ENCODE results near the gene SPATA31D1.
"Not testable (repeated sequence)": the region's sequence is repeated elsewhere in the genome, so short reads cannot be mapped to it uniquely, and the experiment has no call there.

The SPATA31D1 gene

DNA sequence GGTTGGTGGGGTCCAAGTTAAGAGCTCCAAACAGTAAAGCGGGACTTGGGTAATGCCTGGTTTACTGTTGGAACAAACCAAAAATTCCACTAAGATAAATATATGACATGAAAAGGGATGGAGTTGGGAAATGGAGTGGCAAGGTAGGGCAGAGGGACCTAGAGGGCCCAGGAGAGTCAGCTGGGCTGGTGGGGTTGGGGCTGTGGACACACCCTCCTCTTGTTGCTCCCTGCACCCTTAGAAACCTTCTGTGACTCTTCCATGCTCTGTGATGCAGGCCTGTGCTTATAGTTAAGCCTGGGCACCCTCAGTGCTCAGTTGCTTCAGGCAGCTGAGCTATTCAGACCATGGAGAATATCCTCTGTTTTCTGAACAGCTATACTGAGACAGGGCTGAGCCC, at the start of gene SPATA31D1:
Gene SPATA31D1, plus strand, starts transcription at position 301 of the 400 bp plus-strand sequence. Its CDS starts 47 bp downstream, at position 348.
- DNase-seq (ENCODE audit: low read depth) = not testable (repeated sequence)

DNA sequence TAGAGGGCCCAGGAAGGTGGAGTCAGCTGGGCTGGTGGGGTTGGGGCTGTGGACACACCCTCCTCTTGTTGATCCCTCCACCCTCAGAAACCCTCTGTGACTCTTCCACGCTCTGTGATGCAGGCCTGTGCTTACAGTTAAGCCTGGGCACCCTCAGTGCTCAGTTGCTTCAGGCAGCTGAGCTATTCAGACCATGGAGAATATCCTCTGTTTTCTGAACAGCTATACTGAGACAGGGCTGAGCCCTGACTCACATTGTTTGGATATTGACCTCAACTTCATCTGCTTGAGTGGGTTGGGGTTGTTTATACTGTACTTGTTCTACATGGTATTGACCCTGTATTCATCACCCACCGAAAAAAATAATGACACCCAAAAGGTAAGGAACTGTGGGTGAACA, 45.2 kb upstream of the SPATA31D1 start, which contains the start of gene SPATA31D3:
Gene SPATA31D3, plus strand, starts transcription at position 108 of the 400 bp plus-strand sequence. Its CDS starts 86 bp downstream, at position 194.
- not testable (repeated sequence) for DNase-seq (ENCODE audit: low read depth)

DNA sequence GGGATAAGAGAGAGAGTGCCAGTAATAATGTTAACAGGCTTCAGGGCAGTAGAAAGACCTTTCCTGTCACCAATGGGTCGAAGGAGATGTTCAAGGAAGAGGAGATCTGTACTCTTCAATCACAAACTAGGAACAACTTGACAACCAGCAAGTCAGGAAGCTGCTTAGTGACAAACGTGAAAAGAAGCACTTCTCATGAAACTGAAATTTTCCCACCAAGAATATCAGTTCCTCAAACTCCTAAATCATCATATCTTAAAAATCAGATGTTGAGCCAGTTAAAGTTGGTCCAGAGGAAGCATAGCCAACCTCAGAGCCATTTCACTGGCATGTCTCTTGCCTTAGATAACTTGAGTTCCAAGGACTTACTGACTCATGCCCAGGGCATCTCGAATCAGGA, 39.9 kb upstream of the SPATA31D1 start:
- DNase-seq (ENCODE audit: low read depth) = not testable (repeated sequence)

DNA sequence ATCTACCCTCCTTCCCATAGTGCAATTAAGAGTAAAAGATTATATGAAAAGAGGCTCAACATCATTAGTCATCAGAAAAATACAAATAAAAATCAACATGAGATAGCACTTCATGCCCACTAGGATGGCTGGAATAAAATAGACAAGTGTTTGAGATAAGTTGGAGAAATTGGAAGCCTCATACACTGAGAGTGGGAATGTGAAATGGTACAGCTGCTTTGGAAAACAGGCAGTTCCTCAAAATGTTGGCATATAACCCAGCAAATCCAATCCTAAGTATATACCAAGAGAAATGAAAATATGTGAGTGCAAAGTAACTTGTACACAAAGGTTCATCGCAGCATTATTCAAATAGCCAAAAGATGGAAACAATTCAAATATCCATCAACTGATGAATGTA, 35.5 kb upstream of the SPATA31D1 start:
- DNase-seq (ENCODE audit: low read depth) = no peak

DNA sequence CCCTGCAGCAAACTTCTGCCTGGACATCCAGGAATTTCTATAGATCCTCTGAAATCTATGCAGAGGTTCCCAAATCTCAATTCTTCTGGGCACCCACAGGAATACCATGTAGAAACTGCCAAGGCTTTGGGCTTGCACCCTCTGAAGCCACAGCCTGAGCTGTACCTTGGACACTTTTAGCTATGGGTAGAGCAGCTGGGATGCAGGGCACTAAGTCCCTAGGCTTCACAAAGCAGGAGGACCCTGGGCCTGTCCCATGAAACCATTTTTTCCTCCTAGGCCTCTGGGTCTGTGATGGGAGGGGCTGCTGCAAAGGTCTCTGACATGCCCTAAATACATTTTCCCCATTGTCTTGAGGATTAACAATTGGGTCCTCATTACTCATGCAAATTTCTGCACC, 32.9 kb upstream of the SPATA31D1 start:
- DNase-seq (ENCODE audit: low read depth) = no peak

DNA sequence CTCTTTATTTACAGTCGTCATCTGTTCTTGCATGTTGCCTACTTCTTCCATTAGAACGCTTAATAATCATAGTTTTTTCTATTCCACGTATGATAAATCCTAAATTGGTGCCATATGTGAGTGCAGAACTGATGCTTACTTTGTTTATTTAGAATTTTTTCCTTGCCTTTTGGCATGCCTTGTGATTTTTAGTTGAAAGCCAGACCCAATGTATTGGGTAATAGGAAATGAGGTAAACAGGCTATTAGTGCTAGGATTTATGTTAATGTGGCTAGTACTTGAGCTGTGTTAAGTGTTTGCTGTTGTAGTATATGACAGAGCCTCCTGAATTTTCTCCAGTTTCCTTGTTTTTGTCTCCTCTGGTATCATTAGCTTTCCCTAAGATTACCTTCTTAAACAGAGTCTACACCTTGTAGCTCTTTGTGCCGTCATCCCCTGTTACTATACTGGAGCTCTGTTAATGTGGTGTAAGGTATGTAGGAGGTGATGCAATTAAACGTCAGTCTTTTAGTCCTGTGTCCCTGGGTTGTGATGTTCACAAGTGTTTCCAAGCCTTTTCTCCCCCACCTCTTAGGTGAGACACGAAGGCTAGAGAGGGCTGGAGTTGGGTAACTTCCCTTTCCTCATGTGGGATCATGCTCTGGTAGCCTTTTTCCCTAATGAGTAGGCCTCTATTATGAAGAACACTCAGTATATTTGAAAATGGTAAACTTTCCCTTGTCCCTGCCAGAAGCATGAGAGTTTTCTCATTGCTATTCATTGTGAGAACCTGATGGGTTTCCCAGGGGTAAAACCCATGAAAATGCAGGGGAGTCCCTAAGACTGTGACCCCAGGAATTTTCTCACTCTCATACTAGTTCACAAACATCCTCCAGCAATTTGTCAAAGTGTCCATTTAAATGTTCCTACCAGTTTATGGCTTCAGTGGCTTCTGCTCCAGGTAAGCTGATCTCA, 24.1 kb upstream of the SPATA31D1 start:
- no peak for DNase-seq (ENCODE audit: low read depth)

DNA sequence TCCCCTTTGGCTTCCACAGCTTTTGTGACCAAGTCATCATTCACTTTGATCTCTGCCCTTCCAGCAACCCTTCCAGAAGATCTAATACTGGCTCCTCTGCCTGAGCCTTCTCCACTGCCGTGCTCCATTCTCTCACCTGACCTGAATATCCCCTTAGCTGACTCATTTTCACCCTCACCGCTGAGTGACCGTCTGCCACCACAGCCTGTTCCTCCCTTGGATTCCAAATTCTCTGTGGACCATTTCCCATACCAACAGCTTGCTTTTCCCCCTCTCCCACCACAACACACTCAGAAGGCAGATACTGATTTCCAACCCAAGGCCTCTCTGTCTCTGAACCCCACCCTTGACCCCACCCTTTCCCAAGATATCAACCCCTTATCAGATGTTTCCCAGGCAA, 20.5 kb upstream of the SPATA31D1 start:
- no peak for DNase-seq (ENCODE audit: low read depth)

DNA sequence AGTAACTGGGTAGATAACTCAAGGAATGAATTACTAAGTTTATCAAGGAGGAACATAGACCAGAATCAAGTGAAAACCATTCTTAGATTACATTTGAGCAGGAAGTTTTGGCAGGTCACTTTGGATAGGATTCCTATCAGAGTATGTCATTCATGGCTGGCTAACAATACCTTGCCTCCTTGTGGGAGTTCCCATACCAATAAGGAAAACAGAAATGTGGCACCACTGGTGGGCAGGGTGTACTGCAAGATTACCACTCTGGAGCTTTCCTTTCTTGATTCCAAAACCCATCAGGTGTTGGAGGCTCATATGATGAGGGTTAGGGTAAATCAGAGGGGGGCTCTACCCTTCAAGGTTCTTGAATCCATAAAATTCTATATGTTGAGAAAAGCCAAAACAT, 18.6 kb upstream of the SPATA31D1 start:
- no peak for DNase-seq (ENCODE audit: low read depth)

DNA sequence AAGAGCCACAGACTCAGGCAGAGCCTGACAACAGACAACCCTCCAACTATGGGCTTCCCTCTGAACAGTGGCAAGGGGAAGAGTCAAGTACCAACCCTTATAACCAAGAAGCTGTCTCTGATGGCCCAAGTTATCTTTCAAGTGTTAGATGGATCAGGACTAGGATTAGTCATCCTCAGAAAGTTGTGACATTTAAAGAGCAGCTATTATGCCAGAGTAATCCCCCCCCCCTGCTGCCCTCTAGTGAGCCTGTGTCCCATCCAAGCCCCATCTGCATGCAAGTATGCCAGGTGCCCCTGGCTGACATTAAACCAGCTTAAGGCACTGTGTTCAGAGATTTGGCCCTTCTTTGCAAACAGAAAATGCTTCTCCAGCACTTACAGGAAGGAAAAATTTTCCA, 16.8 kb upstream of the SPATA31D1 start:
- DNase-seq (ENCODE audit: low read depth) = no peak

DNA sequence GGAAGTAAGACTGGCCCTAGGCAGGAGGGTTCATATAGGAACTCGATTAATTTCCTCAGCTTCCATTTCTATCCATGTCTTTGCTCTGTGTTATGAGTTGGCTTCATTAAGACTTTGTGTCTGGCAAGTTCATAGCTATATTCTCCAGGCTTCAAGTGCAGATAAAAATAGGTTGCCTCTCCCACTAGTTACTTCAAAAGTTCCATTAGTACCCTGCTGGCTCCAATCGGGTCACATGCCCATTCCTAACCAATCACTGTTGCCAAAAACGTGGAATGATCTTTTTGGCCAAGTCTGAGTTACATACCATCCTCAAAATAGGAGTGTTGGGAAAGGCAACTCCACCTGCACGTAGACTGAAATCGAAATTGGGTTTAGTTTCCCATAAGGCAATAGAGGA, 13.8 kb upstream of the SPATA31D1 start:
- DNase-seq (ENCODE audit: low read depth) = no peak

DNA sequence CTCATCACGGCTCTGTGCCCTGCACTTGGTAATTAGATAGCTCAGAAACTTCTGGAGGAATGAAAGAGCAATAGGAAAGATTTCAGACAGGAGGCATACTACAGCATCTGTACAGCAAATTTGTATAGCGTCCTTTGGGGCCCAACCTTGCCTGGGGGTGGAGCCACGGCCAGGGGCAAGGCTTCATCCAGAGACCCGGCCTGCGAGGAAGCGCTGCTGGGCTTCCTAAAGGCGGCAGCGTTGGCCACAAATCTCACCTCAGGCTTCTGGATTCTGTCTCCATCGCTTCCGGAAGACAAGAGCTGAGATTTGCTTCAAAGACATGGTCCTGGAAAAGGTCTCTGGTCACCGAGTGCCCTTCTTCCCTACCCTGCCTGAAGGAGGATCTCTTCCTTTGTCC, 12.2 kb upstream of the SPATA31D1 start:
- no peak for DNase-seq (ENCODE audit: low read depth)

DNA sequence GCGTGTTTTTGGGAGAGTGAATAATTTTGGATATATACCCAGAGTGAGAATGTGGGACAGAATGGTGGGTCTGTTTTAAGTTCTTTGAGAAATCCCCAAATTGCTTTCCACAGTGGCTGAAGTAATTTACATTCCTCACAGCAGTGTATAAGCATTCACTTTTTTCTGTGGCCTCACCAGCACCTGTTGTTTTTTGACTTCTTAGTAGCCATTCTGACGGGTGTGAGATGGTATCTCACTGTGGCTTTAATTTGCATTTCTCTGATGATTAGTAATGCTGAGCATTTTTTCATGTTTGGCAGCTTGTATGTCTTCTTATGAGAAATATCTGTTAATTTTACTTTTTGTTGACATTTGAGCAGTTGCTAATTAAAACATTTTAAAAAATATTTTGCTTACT, 9.4 kb upstream of the SPATA31D1 start:
- no peak for DNase-seq (ENCODE audit: low read depth)

DNA sequence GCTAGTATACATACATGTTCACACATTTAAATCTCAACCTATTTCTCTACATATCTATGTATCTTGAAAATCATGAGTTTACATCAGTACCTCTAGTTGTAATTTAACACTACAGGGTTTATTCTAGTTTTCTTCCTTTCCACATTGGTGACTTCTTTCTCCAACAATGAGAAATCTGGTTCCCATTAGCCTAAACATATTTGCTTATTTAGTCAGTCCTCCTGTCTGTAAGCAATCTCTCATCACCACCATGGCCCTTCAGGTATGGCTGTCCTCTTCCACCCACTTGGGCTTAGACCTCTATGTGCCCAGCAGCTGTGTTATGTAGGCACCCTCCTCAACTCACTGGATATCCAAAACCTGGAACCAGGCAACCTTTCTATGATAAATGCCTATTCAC, 8.0 kb upstream of the SPATA31D1 start:
- DNase-seq (ENCODE audit: low read depth) = peak; percentile 5

DNA sequence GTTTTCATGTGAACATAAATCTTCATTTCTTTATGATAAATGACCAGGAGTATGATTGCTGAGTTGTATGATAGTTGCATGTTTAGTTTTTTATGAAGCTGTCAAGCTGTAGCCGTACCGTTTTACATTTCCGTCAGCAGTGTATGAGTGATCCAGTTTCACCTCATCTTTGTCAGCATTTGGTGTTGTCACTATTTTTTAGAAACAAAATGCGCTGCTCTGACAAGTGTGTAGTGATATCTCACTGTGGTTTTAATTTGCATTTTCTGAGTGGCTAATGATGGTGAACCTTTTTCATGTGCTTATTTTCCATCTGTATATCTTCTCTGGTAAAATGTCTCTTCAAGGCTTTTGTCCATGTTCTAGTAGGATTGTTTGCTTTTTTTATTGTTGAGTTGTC, 6.7 kb upstream of the SPATA31D1 start:
- DNase-seq (ENCODE audit: low read depth) = no peak

DNA sequence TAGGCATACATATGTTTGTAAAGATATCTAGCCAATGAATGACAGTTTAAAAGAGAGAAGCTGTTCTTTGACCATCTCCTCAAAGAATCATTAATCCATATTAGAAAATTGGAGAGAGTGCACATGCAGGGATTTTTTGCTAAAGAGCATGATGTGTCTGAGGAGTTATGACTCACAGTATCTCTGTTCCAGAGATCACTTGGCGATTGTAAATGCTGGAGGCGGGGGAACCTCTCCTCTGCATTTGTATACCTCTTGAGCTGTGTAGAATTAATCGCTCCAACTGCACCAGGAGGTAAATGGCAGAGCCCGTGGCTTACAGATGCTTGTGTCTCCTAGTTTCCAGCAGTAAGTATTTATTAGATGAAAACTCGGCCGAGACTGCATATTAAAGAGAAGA, 3.6 kb upstream of the SPATA31D1 start:
- no peak for DNase-seq (ENCODE audit: low read depth)

DNA sequence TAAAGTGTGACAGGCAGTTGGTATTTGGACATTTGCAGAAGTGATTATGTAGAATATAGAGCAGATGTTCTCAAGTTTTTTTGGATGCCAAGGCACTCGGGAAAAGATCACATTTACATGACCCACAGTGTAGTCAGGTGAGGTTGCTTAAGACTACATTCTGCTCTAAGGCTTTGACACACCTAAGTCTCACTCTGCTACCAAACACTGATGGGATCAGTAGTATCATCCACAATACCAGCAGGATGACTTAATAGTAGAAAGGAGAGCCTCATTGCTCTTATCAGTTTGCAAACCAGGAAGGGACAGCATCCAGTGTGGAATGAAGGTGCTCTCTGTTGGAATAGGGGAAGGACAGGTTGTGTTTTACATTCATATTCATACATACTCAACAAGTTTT, 2.5 kb upstream of the SPATA31D1 start:
- no peak for DNase-seq (ENCODE audit: low read depth)

DNA sequence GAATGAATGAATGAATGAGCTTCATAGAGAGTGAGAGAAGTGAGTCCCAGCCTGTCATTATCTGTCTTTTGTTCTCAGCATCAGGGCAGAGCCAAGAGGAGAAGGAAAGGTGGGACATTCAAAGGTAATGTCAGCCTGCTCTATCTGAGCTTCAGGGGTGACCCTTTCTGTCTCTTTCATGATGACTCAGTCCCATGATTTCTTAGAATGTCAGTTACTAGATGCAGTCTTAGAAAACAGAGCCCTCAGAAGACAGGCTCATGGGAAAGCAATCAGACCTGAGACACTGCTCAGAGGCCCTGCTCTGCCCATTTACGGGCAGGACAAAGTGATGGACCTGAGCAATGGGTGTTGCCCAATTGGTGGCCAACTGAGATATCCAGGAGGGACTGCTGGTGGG, 1.1 kb downstream of the SPATA31D1 start:
- DNase-seq (ENCODE audit: low read depth) = no peak

DNA sequence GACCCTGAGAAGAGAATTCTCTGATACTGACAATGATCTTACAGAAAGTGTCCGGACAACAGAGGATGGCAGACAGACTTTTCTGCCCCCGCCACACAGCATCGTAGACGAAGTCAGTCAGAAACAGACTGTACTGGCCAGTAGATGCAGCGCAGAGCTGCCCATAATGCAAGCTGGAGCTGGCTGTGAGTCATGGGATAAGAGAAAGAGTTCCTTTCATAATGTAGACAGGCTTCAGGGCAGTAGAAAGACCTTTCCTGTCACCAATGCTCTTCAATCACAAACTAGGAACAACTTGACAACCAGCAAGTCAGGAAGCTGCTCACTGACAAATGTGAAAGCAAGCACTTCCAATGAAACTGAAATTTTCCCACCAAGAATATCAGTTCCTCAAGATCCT, 5.1 kb downstream of the SPATA31D1 start:
- no peak for DNase-seq (ENCODE audit: low read depth)

DNA sequence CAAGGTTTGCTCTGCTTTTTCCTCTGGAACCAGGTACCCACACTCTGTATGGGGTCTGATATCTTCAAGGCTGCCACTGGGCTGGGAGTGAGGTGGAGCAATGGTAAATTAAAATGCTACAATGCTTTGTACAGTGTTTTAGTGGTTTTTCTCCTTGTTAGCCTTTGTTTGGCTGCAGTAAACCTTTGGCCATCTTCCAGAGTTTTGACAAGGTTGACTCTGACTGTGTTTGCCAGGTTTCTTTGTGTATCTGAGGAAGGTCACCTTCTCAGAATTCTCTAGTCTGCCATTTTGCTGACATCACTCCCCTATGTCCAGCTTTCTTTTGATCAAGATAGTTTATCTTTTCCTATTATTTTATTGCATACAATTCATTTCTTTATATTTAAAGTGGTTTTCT, 11.2 kb downstream of the SPATA31D1 start:
- DNase-seq (ENCODE audit: low read depth) = no peak

DNA sequence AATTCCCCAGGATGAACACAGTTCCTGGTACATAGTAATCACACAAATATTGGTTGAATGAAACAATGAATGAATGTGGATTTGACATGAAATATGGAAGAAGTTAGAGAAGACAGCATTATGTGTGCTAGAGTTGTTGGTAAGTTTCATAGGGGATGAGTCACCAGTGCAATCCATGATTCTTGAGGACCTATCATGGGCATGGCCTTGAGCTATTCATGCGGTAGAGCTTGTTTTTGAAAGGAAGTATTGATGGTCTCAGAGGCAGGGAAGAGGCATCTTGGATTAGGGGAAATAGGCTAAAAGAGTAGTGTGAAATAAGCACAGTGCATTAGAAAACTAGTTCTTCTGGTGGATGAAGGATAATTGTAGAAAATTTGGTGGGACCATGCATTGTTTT, 22.1 kb downstream of the SPATA31D1 start:
- DNase-seq (ENCODE audit: low read depth) = no peak

DNA sequence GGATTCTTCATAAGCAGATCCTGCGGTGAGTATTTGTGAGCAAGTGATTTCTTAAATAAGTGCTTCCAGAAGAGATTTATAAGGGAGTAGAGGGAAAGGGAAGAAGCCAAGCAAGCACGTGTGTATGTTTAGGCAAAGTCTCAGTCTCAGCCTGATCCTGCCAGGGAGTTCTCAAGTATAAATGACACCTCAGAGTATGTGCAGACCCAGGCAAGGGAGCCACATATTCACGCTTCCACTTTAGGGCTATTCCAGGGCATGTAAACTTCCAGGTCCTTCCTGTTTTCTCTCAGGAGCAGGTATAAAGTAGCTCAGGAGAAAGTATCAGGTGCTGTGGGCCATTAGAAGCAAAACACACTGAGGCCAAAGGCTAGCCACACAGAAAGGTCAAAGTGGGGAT, 22.6 kb downstream of the SPATA31D1 start:
- DNase-seq (ENCODE audit: low read depth) = no peak

DNA sequence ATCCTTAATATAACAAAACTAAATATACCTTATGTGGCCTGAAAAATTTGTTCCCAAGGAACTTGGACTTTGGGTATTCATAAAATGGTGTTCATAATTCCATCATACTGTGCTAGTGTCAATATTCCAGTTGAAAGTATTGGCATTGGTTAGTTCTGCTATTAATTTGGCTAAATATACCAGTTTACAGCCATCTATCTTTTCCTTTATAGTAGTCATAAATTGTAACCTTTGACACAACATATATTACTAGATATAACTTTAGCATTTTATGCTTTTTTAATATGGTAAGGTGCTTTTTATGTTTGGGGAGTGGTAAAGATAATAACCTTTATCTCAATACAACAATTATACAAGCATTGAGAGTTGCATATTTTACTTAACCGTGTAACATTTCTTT, 23.7 kb downstream of the SPATA31D1 start:
- DNase-seq (ENCODE audit: low read depth) = no peak

DNA sequence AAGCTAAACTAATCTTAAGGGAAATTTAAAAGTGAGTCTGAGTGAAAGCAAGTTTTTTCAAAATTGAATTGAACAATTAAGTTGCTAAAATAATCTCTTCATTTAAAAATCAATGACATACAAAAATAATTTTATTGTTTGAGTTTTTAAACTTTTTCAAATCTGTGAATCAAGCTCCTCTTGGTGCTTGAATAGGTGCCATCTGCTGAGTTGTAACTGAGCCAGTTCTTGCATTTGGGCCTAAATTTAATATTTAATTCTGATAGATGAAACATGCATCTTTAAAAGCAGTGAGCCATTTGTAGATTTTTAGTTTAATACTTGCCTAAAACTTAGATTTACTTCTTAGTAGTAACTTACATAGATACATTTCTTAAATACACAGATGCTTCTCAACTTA, 31.8 kb downstream of the SPATA31D1 start:
- no peak for DNase-seq (ENCODE audit: low read depth)

DNA sequence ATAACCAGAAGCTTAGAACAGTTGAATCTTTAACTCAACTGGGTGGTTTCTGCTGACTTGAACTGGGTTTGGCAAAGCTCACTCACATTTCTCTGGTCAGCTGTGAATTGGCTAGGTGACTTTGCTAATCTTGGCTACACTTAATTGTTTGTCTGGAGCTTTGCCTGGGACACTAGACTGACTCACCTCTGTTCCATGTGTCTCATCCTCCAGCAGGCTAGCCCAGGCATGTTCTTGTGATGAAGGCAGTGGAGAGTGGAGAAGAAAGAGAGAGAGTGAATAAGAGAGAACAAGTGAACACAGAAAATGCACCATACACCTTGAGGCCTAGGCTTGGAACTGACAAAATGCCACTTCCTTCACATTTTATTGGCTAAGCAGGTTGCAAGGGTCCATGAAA, 32.6 kb downstream of the SPATA31D1 start:
- DNase-seq (ENCODE audit: low read depth) = peak; percentile 69

All from HS-5 (cell line).